Activated CD8-positive, alpha-beta memory T cell treated with anti-CD3 and anti-CD28 coated beads for 36 hours (primary cell): ENCODE data around the gene SMYD3. TPM values are rescaled to one million over a fixed set of nuclear protein-coding genes. Genes with fewer than 3 reads are reported as not detected.

Experiments
- CTCF ChIA-PET: fragments of 350-600 bp; sonication (Branson Sonifier 250); formaldehyde crosslinking; loops from one replicate; lab custom pipeline; 2021; ENCODE audit warnings: antibody characterized with exemption; lab: Charles Lee
- POLR2A ChIA-PET: fragments of 350-600 bp; sonication (Branson Sonifier 250); formaldehyde crosslinking; loops from one replicate; lab custom pipeline; 2021; ENCODE audit warnings: antibody characterized with exemption; lab: Charles Lee
- total RNA-seq, 2 experiments: library from RNA; stranded (reverse); gene quantifications; one replicate each; pipeline ENCODE4 v1.2.3, GENCODE V29; 2021

SMYD3 gene
- total RNA-seq, 2 experiments from 2014 or later = 17.6 to 20.5 TPM

DNA sequence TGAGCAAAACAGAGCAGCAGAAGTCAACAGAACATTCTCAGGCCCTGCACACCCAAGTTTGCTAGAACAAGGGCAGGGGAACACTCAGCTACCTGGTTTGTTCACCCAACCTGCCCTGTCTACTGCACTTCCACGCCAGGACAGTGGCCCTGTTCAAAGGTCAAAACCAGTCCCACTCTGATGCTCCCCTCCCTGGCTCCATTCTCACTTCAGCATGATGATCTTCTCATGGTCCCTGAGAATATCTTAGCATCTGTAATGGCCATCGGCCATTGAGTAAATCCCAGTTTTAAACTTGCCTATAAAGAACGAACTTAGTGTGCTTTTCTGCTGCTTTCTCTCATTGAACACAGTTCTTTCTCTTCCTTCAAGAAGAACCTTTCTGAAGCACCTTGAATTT, 293.6 kb downstream of the SMYD3 start:
- CTCF ChIA-PET = no interaction called here
- POLR2A ChIA-PET = no interaction called here

GRCh38 chr1:246213036-246213435, 294.0 kb downstream of the SMYD3 start:
- POLR2A ChIA-PET = no interaction called here
- CTCF ChIA-PET = no interaction called here

DNA sequence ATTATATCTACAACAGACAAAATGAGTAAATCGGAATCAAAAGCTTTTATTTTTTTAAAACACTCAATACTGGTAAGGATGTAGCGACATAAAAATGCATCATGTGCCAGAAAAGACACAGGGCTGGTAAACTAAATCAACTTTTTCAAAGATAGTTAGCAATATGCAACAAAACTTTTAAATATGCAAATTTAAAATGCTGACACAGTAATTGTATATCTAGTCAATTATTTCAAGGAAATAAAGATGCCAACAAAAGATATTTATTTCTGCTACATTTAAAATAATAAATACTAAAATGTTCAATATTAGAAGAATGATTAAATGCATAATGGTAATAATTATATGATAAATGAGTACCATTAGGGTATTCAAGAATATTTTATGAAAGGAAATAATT, 295.1 kb downstream of the SMYD3 start:
- ChIA-PET CTCF (no interaction called here), POLR2A (no interaction called here)

- ChIA-PET POLR2A (no interaction called here), CTCF (no interaction called here)
Observed at GRCh38 chr1:246210756-246211155, 296.3 kb downstream of the SMYD3 start.

GRCh38 chr1:246208105-246208504, 299.0 kb downstream of the SMYD3 start:
- CTCF ChIA-PET = no interaction called here
- POLR2A ChIA-PET = no interaction called here

DNA sequence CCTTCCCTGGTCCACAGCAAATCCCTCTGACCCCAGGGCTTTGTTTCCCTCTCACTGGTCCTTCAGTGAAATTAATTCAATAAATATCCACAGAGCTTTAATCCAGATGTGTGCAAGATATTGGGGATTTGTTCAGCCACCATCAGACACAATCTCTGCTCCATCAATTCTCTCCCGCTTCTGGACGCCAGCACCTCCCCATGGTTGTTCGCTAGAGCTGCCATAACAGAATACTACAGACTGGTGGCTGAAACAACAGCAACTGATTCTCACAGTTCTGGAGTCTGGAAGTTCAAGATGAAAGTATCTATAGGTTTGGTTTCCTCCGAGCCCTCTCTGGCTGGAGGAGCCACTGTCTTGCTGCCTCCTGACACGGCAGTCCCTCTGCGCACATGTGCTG, 303.9 kb downstream of the SMYD3 start:
- CTCF ChIA-PET = no interaction called here
- POLR2A ChIA-PET = no interaction called here

DNA sequence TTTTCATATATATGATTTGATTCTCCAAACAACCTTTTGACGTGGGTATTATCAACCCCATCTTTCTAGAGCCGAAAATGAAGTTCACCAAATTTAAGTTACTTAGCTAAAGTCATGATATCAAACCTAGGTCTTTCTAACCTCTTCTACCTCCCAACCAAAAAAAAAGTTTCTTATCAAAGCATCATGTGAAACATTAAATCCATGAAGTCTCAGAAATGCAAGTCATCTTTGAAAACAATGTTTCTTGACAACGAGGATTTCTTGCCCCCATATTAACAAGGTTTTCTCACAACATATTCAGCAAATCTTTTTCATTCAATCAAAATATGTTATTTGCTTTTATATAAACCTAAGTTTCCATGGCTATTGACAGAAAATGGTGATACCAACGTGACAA, 306.3 kb downstream of the SMYD3 start:
- POLR2A ChIA-PET = no interaction called here

GRCh38 chr1:246200225-246200624, 306.9 kb downstream of the SMYD3 start:
- ChIA-PET CTCF (no interaction called here), POLR2A (no interaction called here)

More for the DNA sequence above, 306.3 kb downstream of the SMYD3 start:
- CTCF ChIA-PET = no interaction called here

GRCh38 chr1:246199086-246199645, 307.9 kb downstream of the SMYD3 start:
- POLR2A ChIA-PET = no interaction called here
- CTCF ChIA-PET = no interaction called here

- CTCF ChIA-PET = no interaction called here
- POLR2A ChIA-PET = no interaction called here
Observed at GRCh38 chr1:246198115-246198816, 308.8 kb downstream of the SMYD3 start.

- CTCF ChIA-PET = no interaction called here
- POLR2A ChIA-PET = no interaction called here
Observed at GRCh38 chr1:246197076-246197475, 310.0 kb downstream of the SMYD3 start.

GRCh38 chr1:246195296-246195695, 311.8 kb downstream of the SMYD3 start:
- CTCF ChIA-PET = no interaction called here

DNA sequence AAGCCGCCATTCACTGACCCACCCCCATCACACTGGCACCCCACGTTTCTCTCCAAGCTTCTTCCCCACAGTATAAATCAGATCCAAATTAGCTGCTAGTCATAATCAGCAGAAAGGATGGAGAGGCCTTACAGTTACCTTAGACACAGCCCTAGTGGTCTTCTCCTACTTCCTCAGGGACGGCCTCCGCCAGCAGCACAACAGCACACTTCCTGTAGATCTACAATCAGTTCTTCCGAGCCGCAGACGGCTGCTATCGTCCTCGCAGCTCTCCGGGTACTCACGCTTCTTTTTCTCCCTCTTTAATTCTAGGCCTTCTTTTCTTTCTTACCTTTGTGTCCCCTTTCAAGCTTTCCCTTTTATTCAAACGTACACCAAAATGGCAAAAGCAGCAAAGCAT, 313.5 kb downstream of the SMYD3 start:
- CTCF ChIA-PET = no interaction called here
- POLR2A ChIA-PET = no interaction called here

More at GRCh38 chr1:246195296-246195695, 311.8 kb downstream of the SMYD3 start:
- POLR2A ChIA-PET = no interaction called here

DNA sequence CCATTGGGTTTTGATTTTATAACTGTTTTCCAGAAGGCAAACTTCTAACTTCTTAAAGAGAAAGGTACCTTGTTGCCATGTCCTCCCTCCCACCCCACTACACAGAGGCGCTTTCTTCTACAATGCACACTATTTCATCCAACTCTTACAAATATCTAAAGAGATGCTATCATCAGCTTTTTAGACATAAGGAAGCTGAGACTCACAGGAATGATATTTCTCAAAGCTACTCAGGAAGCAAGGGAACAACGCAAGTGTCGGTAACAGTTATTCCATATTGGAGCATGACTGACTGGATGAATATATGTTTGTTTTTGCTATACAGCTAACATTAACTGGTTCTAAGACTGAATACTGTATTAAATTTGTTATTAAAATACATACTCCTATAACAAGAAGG, 318.0 kb downstream of the SMYD3 start:
- POLR2A ChIA-PET = no interaction called here
- CTCF ChIA-PET = no interaction called here

DNA sequence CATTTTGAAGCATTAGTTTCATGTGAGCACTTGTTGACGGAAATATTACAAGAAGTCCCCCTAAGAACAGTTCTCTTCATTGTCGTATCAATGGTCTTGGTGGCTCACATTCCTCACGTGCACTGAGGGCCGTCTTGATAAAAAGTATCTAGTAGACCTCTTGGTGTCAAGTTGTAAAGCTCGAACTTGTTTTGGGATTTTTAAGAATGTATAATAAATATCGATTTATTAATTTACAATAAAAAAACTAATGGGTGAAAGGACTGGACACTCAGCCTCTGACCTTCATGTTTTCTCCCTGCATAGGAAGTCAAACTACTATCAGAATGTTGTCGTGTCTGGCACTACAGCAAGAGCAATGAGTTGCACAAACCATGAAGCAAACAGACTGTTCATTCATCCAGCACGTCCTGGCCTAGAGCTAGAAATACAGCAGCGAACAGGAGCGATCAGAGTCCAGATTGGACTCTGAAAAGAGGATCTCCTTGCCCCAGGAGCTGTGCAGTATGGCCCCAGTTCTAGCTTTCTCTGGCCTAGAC, 319.2 kb downstream of the SMYD3 start:
- POLR2A ChIA-PET = no interaction called here
- CTCF ChIA-PET = no interaction called here

DNA sequence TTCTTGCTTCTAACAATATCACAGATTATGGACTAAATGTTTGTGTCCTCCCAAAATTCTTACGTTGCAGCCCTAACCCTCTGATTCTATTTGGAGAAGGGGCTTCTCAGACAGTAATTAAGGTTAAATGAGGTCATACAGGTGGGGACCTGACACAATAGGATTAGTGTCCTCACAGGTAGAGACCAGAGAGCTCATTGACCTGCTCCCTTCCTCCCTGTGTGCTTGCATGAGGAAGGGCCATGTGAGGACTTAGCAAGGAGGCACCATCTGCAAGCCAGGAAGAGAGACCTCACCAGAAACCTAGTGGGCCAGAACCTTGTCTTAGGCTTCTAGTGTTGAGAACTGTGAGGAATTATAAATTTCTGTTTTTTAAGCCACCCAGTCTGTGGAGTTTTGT, 322.6 kb downstream of the SMYD3 start:
- ChIA-PET CTCF (no interaction called here), POLR2A (no interaction called here)

DNA sequence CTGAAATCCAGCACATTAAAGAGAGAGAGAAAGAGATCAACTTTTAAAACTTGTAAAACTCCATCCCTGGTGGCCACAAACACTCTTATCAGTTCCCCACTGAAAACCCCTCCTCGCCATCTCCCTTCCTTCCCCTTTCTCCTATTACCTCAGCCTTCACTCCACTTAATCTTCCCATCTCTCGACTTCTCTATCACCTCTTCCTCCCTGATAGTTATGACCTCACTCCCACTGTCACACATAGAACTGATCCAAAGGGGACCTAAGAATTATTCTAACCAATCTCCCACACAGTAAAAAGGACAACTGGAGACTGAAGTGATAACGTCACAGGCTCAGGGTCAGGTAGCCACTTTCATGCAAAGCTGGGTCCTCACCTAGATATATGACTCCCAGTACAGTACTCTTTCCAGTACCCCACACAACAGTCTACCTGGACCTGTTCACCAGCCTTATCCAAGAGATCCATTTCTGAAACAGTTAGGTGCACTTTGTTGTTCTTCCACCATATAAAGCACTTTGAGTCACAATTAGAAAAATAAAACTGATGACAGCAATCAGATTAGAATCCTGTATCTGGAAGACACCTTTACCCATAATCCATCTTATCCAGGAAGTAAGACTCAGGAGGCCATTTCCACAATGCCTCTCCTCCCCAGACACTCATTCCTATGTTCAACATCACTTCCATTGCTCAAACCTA, 324.8 kb downstream of the SMYD3 start:
- POLR2A ChIA-PET = no interaction called here
- CTCF ChIA-PET = no interaction called here

DNA sequence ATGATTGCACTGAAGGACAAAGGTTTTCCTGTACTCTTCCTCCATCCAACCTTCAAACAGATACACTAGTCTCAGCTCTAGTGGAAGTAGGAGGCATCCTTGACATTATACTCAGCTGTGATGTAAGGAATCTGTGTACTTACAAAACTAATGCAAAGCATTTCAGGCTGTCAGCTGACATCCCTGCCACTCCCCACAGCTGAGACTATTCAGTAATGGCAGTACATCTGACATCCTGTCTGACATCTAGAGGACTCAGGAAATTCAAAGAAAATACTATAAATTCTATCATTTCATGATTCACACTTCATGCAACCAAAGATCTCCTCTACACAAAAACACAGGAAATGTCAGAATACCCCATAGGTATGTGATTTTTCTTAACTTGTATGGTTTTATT, 325.8 kb downstream of the SMYD3 start:
- POLR2A ChIA-PET = no interaction called here
- CTCF ChIA-PET = no interaction called here

- CTCF ChIA-PET = interaction anchor here (0.6 kb wide), 1 partner anchor 12 kb away, joined by 3 read pairs; no protein-coding TSS in a partner anchor
- POLR2A ChIA-PET = no interaction called here
Observed at GRCh38 chr1:246179401-246179800, 327.7 kb downstream of the SMYD3 start.

GRCh38 chr1:246178717-246179311, 328.3 kb downstream of the SMYD3 start:
- POLR2A ChIA-PET = no interaction called here
- CTCF ChIA-PET = no interaction called here
